Measurements from ENCODE around the gene RHOV. TPM values are rescaled to one million over a fixed set of nuclear protein-coding genes. Genes with fewer than 3 reads are reported as not detected.

Gene RHOV, protein sequence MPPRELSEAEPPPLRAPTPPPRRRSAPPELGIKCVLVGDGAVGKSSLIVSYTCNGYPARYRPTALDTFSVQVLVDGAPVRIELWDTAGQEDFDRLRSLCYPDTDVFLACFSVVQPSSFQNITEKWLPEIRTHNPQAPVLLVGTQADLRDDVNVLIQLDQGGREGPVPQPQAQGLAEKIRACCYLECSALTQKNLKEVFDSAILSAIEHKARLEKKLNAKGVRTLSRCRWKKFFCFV
- 0.29 and 1.1 TPM in 2 replicates for polyA plus RNA-seq (2014; cell fraction: cytosol; rRNA removed)
- 0.10 and 0.52 TPM in 2 replicates for polyA plus RNA-seq (2014; cell fraction: nucleus; rRNA removed)

DNA sequence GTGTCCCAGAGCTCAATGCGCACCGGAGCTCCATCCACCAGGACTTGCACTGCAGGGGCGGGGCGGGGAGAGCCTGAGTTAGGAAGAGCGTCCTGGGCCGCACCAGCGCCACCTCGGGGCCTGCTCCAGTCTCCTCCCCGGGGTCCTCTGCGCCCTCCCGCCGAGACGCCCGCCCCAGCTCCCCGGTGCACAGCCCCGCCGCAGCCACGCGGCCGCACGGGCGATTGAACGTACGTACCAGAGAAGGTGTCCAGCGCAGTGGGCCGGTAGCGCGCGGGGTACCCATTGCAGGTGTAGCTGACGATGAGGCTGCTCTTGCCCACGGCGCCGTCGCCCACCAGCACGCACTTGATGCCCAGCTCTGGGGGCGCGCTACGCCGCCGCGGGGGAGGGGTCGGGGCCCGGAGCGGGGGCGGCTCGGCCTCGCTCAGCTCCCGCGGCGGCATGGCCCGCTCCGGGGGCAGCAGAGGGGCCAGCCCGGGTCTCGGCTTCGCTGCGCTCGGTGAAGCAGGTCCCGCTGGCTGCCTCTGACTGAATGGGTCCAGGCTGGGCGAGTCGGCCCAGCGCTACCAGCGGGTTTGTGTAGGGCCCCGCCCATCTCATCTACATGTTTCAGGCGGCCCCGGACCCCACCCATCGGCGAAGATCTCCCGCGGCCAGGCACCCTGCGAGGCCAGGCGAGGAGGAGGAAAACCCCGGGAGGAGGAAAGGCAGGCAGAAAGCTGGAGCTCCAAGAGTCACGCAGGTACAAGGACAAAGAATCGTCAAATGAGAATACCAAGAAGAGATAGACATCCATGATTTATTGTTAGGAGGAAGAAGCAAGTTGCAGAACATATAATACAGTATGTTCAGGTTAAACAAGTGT lies at the start of gene RHOV:
Gene RHOV, minus strand, starts transcription at position 541 of the 868 bp plus-strand sequence. Its CDS starts 95 bp downstream, at position 446.
- peak; percentile 66 for DNase-seq (ENCODE audit: low spot score)

DNA sequence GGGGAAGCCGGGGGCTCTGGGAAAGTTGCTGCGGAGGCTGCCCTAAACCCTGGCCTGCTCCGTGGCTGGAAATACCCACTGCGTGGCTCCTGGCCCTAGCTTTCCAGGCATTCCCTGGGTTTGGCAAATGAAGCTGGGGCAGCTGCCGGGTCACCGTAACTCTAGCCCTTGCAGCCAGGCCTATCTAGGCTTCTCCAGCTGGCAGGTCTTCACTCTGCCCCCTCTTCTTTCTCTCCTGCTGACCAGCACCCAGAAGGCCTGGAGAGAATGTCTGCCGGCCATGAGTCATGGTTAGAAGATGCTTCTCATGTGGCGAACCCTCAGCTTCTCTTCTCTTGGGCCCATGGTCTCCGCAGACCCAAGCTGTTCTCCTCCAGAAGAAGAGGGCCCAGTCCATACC lies 49.5 kb upstream of the RHOV start:
- no peak for DNase-seq (ENCODE audit: low spot score)

DNA sequence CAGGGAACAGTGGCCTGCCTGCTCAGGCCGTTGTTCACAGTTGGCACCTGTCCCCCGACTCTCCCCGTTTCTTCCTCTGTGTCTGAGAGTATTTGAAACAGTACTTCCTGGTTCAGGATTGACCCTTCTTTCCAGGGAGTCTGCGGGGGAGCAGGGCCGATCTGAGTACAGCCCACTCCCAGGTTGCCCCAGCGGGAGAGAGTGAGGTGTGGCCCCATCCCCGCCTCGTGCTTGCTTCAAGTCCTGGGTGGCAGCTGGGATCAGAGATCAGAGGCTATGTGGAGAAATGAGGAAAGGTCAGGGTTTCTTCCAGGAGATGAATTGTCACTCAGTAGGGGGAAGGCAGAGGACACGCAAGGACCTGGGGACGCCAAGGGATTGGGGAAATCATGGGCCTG lies 48.6 kb upstream of the RHOV start:
- no peak for DNase-seq (ENCODE audit: low spot score)

DNA sequence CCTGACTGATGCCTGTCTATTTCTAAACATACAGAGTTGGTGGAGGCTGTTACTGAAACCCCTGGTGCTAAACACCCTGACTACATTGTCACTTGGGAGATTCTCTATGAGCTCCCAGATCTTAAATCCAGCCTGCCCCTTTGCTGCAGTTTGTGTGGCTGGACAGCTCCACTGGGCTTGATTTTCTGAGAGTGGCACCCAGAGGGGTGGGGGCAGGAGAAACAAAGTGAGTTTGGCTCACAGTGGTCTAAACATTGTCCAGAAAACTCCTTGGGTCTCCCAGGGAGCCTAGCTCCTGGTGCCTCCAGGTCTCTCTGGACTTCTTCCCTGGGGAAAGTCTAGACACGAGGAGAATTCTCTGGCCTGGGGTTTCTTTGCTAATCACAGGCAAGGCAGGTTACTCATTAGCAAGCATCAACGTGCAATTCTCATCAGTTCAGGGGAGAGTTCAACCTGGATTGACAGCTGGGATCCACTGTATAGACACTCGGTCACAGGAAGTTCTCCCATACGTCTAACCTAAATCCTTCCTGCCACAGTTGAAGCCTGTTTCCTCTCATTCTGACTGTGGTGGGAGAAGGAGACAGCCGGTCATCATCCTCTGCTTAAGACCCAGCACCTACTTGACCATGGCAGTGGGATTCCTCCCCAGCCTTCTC lies 48.0 kb upstream of the RHOV start:
- no peak for DNase-seq (ENCODE audit: low spot score)

DNA sequence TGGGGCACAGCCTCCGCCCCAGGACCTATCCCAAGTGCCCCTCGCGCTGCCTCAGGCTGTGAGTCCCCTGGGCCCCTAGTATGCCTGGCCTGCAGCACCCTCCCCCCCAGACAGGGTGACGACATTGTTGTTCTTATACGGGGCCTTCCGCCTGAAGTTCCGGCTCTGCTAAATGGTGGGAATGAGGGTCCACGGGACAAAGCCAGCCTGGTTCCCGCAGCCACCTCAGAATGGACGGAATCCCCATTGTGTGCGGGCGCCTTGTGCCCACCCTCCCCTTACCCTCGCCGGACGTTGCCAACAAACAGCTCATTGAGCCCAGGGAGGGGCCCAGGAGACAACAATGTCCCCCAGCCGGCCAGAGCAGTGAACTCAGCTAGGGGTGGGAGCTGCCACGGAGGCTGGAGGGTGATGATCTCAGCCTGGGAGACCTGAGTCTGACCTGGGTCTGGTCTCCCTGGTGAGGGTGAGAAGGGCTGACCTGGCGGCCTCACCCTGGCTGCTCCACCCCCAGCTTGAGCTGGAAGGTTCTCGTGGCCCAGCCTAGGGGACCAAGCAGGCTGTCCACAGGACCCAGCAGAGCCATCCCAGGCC lies 44.9 kb upstream of the RHOV start:
- DNase-seq (ENCODE audit: low spot score): no peak

DNA sequence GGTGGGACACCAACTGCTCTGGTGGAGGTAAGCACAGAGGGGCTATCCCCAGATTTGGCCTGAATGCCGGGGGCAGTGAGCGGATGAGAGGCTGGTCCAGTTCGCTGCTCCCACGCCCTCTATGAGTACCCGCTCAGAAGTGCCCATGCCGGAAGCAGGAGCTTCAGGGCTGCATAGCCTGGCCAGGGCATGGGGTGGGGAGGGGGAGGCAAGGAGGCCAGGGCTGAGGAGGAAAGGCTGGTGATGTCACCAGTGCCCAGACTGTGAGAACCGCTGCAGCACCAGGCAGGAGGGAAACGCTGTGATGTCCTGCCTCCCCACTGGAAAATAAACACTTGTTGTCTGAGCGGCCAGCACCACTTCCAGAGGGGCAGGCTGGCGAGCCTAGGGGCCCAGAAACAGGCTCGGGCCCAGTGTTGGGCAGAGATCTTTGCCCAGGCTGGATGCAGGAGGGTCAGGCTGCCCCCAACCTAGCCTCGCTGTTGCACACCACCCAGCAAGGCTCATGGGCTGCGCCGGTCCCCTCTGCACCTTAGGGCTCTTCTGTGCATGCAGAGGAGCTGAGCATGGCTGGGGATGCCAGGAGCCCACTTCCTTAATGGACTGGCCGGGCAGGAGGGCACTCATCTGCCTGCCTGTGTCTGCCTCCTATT lies 44.2 kb upstream of the RHOV start:
- no peak for DNase-seq (ENCODE audit: low spot score)

DNA sequence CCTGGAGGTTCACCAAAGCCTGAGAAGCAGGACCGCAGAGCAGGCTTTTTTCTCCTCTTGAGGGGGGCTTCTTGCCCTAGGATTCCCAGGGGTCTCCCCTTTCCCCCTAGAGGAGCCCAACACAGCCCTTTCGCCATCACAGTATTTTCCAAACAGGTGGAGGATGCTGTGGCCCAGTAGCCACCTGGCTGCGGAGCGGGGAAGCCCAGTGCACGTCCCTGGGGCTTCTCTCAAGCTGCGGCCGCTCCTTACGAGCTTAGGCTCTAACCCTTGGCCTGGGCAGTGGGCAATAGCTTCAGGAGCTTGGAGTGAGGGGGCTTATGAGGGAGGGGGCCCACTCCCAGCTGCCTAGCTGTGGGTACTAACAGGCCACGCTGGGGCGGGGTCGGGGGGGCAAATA lies 43.6 kb upstream of the RHOV start:
- no peak for DNase-seq (ENCODE audit: low spot score)

DNA sequence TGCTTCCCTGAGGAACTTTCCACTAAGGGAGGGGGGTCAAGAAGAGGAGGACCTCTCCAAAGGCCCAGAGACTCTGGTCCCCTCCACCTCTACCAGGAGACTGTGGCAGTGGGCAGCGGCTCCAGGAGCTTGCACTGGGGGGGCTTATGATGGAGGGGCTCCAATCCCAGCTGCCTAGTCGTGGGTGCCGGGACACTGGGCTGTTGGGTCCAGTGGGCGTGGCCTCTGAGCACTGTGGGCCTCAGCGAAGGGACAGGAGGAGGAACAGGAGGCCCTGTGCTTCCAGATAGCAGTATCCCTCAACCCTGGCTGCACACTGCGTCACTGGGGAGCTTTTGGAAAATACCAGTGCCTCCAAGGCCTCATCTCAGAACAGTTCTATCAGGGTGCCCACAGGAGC lies 41.6 kb upstream of the RHOV start:
- no peak for DNase-seq (ENCODE audit: low spot score)

DNA sequence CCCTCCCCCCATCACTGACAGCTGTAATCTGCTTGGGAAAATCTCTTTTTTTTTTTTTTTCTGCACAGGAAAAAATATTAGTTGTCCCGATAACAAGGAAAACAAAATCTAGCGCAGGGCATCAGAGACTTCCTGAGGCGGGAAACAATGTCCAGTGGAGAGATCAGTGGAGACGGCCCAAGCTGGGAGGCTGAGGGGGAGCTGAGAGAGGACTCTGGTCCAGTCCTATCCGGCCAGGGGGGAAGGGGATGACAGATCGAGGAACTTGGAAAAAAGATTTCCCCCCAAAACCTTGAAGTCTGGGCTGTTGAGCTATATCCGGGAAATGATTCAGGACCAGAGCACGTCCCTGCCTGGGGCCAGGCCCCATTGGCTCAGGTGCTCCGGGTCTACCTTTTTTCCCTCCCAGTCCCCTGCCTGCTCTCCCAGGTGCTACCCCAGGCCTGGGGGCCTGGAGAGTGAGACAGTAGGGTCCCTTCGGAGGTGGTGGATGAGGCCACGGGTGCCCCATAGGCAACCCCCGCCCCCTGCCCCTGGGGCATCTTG lies 41.2 kb upstream of the RHOV start:
- DNase-seq (ENCODE audit: low spot score): no peak

DNA sequence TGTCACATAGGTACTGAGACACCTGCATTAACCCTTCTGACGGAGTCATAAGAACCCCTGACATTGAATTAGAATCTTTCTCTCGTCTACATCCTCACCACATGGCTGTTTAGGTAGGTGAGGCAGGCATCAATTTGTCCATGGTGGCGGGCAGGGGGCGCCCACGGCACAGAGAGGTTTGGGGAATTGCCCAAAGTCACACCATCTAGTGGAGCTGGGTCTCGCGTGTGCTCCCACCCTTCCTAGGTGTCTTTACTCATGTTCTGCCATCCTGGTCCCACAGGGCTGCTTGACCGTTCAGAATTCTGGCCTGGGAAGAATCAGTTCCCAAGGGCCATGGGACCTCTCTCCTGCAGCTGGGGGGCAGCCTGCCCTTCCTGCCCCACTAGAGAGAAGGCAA lies 40.5 kb upstream of the RHOV start:
- no peak for DNase-seq (ENCODE audit: low spot score)

DNA sequence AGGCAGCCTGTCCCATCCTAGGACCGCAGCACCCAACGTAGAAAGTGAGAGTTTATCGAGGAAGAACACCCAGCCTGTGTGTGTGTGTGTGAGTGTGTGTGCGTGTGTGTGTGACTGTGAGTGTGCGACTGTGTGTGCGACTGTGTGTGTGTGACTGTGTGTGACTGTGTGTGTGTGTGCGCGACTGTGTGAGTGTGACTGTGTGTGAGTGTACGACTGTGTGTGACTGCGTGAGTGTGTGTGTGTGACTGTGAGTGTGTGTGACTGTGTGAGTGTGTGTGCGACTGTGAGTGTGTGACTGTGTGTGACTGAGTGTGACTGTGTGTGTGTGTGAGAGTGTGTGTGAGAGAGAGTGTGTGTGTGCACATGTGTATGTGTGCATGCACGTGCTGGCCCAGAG lies 40.0 kb upstream of the RHOV start:
- no peak for DNase-seq (ENCODE audit: low spot score)

DNA sequence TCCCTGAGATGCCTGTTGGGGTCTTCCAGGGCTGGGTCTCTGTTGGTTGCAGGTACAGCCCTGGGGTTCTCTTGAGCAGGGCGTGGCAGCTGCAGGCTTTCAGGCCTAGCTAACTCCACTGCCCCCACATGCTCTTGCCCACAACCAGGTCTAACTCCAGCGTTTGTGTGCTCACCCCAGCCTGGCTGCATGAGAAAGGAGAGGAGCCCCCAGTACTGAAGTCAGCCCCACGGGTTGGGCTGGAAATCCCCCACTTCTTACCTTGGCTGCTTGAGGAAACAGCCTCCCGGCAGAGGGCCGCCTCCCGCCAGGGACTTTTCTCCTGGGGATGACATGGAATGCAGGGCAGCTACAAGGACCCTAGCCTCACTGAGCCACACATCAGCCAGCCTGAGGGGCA lies 38.4 kb upstream of the RHOV start:
- DNase-seq (ENCODE audit: low spot score): no peak

DNA sequence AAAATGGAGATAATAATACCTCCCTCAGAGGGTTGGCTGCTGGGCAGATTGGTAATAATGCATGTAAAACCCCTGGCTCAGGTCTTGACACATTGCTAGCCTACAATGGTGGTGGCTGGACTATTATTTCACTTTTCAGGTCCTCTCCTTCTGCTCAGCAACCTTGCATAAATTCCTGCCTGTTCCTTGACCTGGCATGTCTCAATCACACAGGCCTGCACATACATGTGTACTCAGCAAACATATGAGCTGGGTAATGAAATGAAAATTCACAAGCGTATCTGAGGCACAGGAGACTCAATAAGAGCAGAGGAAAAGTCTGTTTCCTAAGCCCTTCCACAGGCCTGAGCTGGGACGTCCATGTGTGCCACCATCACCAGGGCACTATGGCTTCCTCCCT lies 37.7 kb upstream of the RHOV start:
- DNase-seq (ENCODE audit: low spot score): no peak

DNA sequence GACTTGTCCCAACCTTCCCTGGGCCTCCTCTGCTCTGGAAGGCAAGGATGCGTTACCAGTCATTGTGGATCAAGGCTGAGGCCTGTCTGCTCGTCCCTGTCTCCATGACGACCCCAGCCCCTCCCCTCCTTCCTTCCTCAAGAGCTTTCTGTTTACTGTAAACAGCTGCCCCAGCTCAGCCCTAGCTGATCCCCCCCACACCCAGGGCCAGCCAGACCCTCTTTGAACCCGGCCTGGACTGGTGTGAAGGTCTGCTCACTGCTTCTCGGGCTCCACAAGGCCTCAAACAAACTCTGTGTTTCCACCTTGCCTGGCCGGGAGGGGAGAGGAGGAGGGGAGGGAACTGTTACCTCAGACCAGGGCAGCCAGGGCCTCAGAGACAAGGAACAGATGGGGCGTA lies 37.1 kb upstream of the RHOV start:
- DNase-seq (ENCODE audit: low spot score): peak; percentile 84

DNA sequence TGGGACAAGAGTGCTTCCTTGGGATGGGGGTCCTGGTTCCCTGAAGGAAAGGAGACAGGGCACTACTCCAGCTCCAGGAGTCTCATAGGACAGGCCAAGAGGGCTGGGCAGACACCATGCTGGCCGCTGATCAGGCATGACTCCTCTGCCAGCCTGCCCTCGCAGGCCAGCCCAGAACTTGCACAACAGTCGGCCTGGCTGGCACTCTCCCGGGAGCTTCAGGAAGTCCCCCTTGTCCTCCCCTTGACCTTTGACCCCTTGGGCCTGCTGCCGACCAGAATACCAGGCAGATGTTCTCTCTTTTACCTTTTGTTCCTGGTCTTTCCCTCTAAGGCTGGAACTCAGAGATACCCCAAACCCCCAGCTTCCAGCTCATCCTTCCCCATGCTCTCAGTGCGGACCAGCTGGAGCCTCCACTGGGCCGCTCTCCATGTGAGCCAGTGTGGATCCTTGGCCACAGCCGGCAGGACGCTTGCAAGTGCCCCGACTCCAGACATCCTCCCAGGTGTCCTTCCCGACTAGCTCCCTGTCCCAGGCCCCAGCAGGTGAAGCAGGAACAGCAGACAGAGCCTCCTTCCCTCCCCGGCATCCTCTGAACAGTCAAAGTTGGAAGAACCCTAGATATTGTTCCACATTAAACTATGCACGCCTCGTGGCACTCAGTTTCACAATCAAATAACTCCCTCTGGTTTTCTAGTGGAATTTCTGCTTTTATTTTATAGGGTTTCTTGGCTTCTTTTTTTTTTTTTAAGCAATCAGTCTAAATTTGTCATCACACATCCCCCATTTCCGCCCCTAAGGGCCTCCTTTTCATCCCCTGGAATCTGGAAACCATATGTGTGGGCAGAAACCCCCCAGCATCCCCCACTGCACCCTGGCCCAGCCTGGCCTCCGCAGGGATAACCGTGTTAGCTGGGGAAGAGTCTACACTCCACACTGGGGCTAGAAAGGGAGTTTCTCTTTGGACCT lies 35.9 kb upstream of the RHOV start:
- no peak for DNase-seq (ENCODE audit: low spot score)

DNA sequence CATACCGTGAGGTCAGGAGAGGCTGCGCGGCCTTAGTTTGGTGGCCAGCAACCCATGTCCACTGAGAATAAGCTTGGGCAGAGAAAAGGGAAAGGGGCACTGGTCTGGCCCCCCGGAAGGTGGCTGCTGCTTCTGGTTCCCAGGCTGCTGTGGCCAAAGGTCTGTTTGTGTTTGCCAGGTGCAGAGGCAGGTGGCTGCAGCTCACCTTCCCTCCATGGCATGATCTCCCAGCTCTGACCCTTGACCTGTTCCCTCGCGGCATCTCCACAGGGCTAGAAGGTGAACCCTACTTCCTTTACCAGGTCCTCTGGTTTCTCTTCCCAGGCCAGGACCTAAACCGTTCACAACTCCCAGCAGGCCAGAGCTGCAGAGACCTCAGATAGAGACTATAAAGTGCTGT lies 34.1 kb upstream of the RHOV start:
- no peak for DNase-seq (ENCODE audit: low spot score)

DNA sequence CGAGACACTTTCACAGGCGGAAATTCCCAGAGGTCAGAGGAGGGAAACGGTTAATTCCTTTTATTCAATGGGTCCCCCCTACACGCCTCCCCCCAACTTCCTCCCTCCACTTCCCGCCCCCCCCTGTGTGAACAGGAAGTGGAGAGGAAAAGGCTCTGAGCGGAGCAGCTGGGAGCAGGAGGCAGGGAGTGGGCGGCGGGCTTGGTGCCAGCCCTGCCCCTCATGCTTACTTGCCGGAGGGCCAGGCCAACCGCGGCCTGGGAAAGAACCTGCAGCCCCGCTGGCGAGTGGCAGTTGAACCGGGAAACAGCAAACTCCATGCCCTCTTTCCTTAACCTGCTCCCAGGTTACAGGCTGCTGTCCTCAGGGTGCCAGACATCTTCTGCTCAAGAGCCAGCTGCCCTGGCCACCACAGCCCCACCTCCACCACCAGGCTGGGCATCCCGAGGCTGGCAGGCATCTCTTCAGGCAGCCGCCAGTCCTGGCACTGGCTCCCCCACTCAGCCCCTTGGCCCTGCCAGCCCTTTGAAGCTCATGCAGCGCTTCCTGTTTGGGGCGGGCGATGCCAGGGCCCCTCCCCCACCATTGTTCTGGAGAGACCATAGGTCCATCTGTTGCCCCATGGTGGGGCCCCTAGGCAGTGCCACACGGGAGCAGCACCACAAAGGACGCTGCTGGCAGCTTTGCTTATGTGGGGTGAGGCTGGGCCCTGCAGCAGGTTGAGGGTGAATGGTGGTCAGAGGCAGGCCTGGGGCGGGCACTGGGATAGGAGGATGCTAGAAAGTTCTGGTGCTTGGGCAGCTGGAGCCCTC lies 33.2 kb upstream of the RHOV start:
- no peak for DNase-seq (ENCODE audit: low spot score)

DNA sequence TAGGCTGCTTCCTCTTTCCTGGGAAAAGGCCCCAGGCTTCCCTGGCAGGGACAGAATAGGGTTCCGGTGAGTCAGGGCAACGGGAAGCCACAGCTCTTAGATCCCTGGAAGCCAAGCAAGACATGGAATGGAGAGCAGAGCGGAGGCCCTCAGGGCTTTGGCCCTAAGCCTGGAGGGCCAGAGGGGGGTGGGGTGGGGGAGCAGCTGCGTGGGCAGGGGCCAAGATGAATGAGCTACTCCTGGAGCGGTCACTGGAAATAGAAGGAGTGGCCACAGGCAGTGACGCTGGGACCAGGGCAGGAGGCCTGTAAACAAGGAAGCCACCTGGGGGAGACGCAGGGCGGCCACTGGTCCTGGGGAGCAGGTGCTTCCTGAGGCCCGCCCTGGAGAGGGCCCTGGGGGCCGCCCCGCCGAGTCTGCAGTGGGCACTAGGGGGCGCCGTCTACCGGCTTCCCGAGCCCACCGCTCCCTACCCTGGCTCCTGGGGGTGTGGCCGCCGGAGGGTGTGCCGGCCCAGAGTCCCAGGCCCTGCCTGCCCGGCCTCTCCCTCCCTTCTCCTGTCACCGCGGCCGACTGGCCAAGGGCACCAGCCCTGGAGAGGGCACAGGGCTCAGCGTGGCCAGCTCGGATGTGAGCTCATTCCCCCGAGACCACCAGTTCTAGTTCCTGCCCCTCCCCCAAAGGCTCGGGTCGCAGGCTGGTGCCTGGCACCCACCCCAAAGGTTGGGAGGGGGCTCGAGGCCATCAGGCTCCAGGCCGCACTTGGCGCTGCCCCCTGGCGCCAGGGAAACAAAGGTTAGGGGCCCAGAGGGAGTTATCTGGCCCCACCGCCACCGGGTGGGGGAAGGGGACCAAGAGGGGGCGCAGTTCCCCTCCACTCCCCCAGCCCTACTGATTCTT lies 32.3 kb upstream of the RHOV start:
- DNase-seq (ENCODE audit: low spot score): peak; percentile 74
